Cerebellar cortex (tissue), 1 donor: ENCODE data around the gene RBKS.
A peak's percentile ranks its signal among the peaks of the same experiment; 100 is the strongest.
"Not testable (repeated sequence)": the region's sequence is repeated elsewhere in the genome, so short reads cannot be mapped to it uniquely, and the experiment has no call there.

Source experiments
- DNase-seq: peaks from one replicate; pipeline ENCODE4 v3.0.0-alpha.2; 2015; ENCODE audit warnings: low spot score

Gene RBKS

DNA sequence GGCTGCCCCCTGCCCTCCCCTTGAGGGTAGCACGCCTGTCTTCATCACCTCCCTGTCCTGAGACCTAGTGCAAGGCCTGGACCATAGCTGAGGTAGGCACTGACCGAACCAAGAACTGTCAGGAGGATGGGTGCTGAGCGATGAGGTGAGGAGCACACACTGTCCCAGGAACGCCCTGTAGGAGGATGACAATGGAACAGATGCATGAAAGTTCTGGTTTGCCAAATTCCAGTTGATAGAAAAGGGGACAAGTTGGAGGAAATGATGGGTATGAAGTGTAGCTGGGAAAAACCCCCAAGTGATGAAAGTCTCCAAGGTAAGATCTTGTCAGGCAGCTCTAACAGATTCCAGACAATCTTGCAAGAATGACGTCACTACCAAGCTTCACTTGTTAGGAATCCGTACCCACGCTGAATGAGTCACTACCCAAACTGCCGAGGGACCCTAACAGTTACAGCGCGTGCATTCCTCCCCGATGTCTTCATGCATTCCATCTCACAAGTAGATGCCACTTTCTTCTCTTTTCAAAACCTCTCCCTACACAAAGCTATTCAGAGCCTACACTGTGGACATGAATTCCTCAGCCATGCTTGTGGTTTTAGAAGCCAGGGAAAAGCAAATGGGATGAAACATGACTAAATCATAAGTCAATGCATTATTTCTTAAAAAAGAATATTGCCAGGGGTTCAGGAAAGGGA lies 91.1 kb downstream of the RBKS start:
- no peak for DNase-seq

DNA sequence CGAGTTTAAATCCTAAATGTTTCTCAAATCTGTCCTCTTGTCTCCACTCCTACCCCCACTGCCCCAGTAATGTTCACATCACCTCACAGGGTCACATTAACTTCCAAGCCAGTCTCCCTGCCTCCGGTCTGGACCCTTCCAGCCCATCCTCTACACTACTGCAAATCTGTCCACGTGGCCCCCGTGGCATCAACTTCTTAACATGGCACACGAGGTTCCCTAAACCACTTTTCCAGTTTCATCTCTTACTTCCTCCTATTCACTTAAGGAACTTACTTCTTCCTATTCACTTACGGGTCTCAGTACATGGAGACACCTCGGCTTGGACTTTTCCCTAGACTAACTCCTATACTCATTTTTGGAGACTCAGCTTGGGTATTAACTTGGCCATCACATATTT lies 91.7 kb downstream of the RBKS start:
- no peak for DNase-seq

- no peak for DNase-seq
These were observed 92.3 kb downstream of the RBKS start for GRCh38 chr2:27797841-27798240.

DNA sequence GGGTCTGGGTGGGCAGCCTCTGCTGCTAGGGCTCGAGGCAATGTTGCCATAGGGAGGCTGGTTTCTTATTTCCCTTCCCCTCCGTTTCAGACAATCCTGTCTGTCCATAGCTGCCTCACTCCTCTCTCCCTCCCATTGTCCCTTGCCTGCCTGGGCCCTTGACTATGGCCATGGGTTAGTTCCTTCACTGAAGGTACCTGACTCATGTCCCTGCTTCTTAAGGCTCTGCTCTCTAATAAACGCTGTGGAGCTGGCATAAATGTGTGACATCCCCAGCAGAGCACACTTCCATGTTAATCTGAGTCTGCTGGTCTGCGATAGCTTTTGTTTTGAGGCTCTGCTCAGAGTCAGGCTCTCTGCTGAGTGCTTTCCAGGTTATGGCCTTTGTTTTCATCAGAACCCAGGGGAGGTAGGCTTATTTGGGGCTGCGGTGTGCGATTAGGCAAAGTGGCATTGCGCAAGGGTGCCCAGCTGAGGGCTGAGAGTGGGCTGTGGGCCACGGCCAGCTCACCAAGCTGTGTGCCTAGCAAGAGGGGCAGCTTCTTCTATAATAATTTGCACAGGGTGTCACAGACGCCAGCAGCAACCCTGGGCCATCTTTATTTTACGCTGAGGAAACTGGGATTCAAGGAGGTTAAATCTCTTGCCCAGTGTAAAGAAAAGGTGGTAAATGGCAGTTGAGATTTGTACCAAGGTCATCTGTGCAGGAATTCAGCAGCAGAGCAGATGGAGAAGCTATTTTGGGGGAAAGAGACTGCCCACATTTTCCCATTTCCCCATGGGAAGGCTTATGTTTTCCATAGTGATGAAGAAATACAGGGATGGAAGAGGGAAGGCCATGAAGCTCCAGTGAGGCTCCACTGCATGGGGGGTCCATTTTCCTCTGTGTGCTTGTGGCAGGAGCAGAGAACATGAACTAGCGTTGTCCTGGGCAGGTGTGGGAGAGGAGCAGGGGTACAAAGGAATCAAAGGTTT lies 93.1 kb downstream of the RBKS start:
- no peak for DNase-seq

GRCh38 chr2:27795868-27796277 lies 94.3 kb downstream of the RBKS start:
- no peak for DNase-seq

- no peak for DNase-seq
These were observed 94.9 kb downstream of the RBKS start for GRCh38 chr2:27795093-27795834.

DNA sequence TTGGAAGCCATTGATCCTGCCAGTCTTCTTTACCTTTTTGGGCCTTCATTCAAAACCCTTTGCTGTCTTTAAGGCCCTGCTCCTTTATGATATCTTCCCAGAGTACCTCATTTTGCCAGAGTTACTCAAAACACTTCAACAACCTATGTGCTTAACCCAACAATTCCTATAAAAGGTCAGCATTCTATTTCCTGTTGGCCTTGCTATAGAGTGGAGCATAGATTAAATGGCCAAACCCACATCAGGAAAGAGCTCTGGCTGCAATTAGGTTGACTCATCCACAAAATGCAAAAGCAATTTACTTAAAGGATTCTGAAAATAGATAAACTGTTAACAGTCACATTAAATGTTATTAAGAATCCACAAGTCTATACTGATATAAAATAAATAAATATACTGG lies 97.4 kb downstream of the RBKS start:
- DNase-seq: no peak

DNA sequence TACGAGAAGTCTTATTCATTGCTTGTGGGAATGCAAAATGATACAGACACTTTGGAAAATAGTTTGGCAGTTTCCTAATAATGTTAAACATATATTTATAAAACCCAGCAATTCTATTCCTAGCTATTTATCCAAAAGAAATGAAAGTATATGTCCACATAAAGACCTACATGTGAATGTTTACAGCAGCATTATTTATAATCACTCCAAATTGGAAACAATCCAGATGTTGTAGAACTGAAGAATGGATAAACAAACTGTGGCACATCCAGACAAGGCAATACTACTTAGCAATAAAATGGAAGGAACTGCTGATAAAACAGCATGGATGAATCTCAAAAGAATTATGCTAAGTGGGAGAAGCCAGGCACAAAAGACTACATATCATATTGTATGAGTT lies 99.4 kb downstream of the RBKS start:
- DNase-seq: no peak

DNA sequence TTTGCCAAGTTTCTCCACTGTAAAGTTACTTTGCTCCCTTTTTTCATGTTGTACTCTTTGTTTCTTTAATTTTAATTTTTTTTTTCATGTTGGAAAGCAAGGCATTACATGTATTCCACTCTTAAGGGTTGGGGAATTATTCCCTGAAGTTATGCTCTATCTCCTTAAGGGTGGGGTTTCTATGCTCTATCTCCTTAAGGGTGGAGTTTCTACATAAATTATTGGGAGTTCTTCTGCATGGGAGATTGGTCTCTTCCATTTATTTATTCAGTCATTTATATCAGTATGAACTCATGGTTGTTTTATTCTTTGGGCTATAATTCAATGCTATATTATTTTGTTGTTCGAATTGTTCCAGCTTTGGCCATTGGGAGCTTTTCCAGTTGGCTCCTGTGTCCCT lies 107.5 kb downstream of the RBKS start:
- DNase-seq: no peak

DNA sequence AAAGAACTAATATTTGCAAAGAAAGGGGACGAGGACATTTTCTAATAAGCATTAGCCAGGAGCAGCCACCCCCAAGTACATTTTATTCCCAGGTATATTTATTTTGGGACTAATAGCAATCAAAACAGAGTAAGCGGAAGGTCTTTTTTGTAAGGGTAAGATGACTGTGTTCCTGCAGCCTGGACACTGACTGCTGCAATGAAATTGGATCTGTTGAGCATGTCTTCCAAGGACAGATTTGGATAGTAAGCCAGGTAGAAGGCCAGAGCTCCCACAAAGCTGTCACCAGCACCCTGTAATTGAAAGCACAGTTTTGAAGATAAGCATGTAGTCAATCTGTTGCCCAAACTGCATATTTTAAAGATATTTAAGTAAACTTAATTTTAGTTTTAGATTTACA lies 108.7 kb downstream of the RBKS start:
- DNase-seq: no peak

DNA sequence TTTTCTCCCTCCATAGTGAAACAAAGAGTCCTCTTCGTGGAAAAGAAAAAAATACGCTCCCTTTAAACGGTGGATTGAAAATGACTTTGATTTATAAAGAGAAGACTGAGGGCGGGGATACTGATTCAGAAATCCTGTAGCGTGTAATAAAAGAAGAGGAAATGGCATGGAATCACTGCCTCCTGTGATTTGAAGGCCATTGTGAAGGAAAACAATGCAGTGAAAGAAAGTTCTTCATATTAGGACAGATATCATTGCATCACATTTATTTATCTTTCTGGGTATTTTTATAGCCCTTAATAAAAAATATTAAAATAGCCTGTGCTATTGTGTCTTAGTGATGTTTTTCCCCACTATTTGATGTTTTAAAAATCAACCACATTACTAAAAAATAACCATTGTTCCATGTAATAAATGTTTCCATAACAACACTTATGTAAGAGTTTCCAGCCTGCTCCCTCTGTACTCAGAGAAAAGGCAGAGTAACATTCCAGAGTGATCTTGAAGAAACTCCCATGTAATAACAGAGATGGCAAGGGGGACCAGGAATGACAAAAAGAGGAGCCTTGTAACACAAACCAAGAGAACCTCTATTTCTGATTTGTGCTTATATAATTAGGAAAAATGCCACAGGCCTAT lies 110.7 kb downstream of the RBKS start:
- DNase-seq: no peak

- DNase-seq: no peak
These were observed 113.5 kb downstream of the RBKS start for GRCh38 chr2:27776696-27777095.

- no peak for DNase-seq
These were observed 114.1 kb downstream of the RBKS start for GRCh38 chr2:27776097-27776496.

DNA sequence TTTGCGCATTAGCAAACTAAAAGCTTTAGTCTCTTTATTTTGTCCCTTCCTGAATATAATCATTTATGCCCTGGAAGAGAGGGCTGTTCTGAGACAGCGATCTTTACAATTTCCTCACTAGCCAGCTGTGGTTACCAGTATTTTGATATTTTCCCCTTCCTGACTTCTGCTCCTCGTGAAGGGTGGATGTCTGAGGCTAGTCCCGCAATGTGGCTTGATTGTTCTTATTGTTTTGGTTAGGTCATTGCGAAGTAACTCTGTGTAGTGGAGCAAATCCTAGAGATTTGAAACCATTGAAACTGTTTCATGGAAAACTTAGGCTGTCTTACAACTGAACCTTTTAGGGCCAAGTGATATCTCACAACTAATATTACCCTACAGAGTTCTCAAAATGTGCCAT lies 116.2 kb downstream of the RBKS start:
- no peak for DNase-seq

DNA sequence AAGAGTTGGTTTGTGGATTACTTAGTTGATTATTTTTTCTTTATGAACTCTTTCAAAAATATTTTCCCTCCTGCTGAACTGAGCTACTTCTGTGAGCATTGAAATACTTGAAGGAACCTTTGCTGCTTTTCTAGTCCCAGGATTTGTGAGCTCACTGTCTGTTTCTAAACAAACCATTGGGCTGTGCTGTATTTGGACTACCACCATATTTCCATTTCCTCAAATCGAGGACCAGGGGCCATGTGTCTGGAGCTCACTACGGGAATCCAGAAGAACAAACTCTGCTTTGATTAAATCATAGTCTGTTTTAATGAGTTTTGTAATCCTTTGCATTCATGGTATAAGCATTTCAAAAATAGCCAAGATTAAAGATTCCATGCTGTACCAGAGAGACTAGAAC lies 117.4 kb downstream of the RBKS start:
- DNase-seq: no peak

- DNase-seq: peak; percentile 95
These were observed 118.4 kb downstream of the RBKS start, which contains the start of gene MRPL33 for GRCh38 chr2:27771548-27772335. TSS of gene MRPL33 (plus strand) at chr2:27771719. CDS start at chr2:27771778, 59 bp downstream.

DNA sequence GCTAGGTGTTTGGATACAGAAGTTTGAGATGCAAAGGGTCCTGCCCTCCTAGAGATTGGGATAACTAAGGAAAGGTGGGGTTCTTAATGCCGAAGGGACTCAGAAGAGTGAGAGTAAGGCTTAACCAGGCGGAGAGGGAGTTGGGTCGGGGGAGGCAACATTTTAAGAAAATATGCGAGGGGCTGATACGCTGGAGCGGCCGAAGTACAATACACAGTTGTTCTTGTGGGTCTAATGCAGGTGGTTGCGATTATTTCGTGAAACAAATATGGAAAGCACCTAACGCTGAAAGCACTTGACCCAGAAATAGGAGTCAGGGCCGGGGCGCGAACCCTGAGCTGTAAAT lies 119.0 kb downstream of the RBKS start:
- no peak for DNase-seq

DNA sequence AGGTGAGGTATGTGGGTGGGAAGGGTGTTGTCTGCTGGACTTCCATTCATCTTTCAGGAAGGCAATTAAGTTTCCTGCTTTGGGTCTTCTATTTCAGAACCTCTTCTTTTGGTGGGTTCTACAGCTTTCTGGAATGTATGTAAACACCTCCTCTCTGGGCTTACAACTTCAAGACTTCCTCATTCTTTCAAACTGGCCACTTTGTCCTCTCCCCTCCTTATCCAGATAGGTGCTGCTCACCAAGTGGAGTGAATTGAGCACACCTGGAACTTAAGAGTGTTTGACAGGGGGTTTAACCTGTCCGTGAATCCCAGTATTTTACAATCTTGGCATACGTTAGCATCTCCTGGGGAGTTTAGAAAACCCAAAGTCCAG lies 123.9 kb downstream of the RBKS start:
- no peak for DNase-seq

DNA sequence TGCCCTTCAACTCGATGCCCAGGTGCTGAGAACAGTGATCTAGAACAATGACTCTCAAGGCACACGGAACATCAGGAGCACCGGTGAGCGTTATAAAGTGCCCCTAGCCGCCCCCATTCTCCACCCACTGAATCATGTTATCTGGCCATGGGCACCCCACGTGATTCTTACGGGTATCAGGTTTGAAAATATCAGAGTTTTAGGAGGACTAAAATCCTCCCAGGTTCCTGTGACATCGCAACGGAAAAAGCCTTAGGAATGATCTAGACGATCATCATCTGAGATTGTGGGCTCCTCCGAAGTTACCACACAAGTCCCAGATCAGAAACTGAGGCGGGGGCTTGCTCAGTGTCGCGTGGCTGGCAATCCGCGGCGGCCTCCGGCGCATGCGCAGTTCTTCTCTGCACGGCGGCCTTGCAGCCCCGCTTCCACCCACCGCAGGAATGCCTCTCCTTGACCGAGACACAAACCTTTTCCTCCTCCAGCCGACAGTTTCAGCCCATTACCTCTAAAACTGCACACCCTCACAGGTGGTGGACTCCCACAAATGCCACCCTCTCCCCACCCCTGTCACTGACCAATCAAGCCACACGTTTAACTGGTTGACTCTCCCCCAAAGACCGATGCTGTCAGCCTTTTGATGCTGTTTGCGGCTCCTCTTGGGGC lies 124.4 kb downstream of the RBKS start:
- no peak for DNase-seq

DNA sequence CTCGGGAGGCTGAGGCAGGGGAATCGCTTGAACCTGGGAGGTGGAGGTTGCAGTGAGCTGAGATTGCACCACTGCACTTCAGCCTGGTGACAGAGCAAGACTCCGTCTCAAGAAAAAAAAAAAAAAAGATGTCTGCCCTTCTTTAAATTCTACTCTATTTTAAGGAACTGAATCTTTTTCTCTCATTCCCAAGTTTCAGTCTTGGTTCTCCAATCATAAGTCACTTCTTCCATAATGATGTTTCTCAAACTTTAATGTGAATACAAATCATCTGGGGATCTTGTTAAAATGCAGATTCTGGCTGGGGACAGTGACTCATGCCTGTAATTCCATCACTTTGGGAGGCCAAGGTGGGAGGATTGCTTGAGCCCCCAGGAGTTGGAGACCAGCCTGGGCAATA lies 125.7 kb downstream of the RBKS start:
- not testable (repeated sequence) for DNase-seq

DNA sequence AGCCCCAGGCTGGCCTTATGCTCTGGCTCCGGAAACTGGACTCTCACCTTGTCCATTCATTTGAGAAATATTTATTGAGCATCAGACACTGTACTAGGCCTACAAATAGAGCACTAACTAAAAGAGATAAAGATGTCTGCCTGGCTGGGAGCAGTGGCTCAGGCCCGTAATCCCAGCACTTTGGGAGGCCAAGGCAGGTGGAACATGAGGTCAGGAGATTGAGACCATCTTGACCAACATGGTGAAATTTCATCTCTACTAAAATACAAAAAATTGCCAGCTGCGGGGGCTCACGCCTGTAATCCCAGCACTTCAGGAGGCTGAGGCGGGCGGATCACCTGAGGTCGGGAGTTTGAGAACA lies 126.3 kb downstream of the RBKS start:
- no peak for DNase-seq
